Measurements from ENCODE around the gene SULT1C4. TPM values are rescaled to one million over a fixed set of nuclear protein-coding genes. Genes with fewer than 3 reads are reported as not detected.

The SULT1C4 gene
- total RNA-seq, 1 experiment from 2014 or later = 0.96 TPM

GRCh38 chr2:108378851-108379250, 1.1 kb downstream of the SULT1C4 start:
- no peaks in the 10 kb centered on the region for H3K27me3 Mint-ChIP-seq (ENCODE audit: low read depth)
- WGBS (ENCODE audit: extremely low coverage, insufficient read length, low lambda C conversion rate) = no CpG with 5 or more reads among the region's 2 CpGs
- Histone ChIP-seq H2BK12ac (ENCODE audit: insufficient read length, low read depth, low read length) (no peak overlapping the region), H3K23ac (ENCODE audit: insufficient read length, low read depth, low read length) (no peak overlapping the region), H2AK5ac (ENCODE audit: insufficient read length, low read length) (no peak overlapping the region), H3K9ac (ENCODE audit: extremely low read depth, insufficient read length, low read length) (no peak overlapping the region), H3K18ac (ENCODE audit: insufficient read length, low read depth, low read length) (no peak overlapping the region), H2BK120ac (ENCODE audit: low read depth, low read length, poor library complexity, severe bottlenecking) (no peak overlapping the region), H3K79me2 (ENCODE audit: insufficient read depth, low read length) (no peaks in the 10 kb centered on the region), H3K4me1 (ENCODE audit: insufficient read depth, low read length) (peaks cover 4% of the 10 kb centered on the region), H2BK20ac (ENCODE audit: low read depth, low read length, poor library complexity, severe bottlenecking) (no peak overlapping the region), H4K5ac (ENCODE audit: insufficient read length, low read depth, low read length) (no peak overlapping the region), H3K9me3 (ENCODE audit: control insufficient read depth, low read depth, low read length) (no peaks in the 10 kb centered on the region), H3T11ph (ENCODE audit: low read length) (no peak overlapping the region), H3K4ac (ENCODE audit: low read depth, low read length) (no peak overlapping the region), H4K91ac (ENCODE audit: insufficient read length, low read depth, low read length) (no peak overlapping the region), H2AFZ (ENCODE audit: low read length) (no peak overlapping the region), H3K27me3 (ENCODE audit: insufficient read depth, low read length) (no peaks in the 10 kb centered on the region), H2BK15ac (ENCODE audit: low read depth, low read length) (no peak overlapping the region), H3K14ac (ENCODE audit: insufficient read depth, low read length) (no peak overlapping the region), H4K20me1 (ENCODE audit: control insufficient read depth, insufficient read depth, insufficient read length) (no peaks in the 10 kb centered on the region), H3K27ac (ENCODE audit: insufficient read length, low read depth, low read length) (no peak overlapping the region), H3K4me2 (ENCODE audit: insufficient read depth, insufficient read length, low read length) (no peak overlapping the region), H3K79me1 (ENCODE audit: insufficient read depth, low read depth, low read length, poor library complexity, severe bottlenecking) (no peaks in the 10 kb centered on the region), H3K56ac (ENCODE audit: insufficient read length, low read depth, low read length) (no peak overlapping the region), H4K8ac (replicated peaks; ENCODE audit: insufficient read length, low read depth, low read length) (no peak overlapping the region), H3K23me2 (ENCODE audit: insufficient read length, low read depth, low read length, poor library complexity, severe bottlenecking) (no peaks in the 10 kb centered on the region), H2BK5ac (ENCODE audit: insufficient read length, low read length) (no peak overlapping the region)
- no peak overlapping the region for H3K27ac Mint-ChIP-seq
- no peaks in the 10 kb centered on the region; a peak in 1 of 7 replicates for H3K36me3 Mint-ChIP-seq (ENCODE audit: insufficient read depth in 1 of 3, low read depth in 3 of 3)
- DNase-seq = no peak
- no peak overlapping the region for H3K4me3 Mint-ChIP-seq
- no peaks in the 10 kb centered on the region for H3K9me3 Mint-ChIP-seq
- TF ChIP-seq CTCF (conservative IDR thresholded peaks at IDR 0.05) = no peak
- peaks cover 55 to 58% of the 10 kb centered on the region in 2 experiments for H3K4me1 Mint-ChIP-seq

Measured in H9 (cell line).